Pons (tissue), 1 donor: Measurements from ENCODE around the gene INPP5B.

Source experiments
- DNase-seq: peaks from one replicate; pipeline ENCODE4 v3.0.0-alpha.2; 2016; ENCODE audit warnings: low spot score

INPP5B gene

GRCh38 chr1:37831809-37832208 lies 115.0 kb downstream of the INPP5B start:
- DNase-seq = no peak

DNA sequence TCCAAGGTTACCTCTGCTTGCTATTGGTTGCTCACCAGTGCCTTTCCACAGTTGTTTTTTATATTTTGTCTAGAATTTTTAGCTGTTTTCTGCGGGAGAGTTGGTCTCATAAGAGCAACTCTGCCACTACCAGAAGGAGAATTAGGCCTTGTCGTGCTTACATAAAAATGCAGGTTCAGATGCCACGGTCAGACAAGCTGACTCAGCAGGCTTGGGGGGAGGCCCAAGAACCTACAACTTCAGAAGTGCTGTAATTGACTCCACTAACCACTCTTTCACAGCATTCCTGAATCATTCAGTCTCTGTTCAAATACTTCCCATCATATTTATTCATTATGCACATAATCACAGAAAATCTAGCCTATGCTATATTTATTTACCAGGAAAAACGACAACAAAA lies 115.7 kb downstream of the INPP5B start:
- DNase-seq = no peak

DNA sequence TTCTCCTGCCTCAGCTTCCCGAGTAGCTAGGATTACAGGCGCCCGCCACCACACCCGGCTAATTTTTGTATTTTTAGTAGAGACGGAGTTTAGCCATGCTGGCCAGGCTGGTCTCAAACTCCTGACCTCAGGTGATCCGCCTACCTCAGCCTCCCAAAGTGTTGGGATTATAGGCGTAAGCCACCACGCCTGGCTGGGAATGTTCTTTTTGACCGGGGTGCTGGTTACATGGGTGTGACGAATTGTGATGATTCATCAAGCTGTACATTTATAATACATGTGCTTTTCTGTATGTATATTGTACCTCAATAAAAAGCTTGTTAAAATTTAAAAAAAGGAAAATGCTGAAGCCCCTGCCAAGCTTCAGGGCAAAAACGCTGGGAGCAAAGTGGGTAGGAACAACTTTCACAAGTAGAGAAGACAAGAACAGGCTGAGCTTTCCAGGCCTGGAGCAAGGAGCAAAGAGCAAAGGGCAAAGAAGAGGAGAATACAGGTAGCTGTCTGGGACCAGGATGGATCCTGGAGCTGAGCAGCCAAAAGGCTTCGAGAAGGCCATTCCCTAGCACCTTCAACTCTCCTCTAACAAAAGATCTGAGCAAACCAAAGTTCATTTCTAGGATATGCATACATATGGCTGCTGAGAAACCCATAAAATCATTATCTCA lies 118.3 kb downstream of the INPP5B start:
- no peak for DNase-seq

DNA sequence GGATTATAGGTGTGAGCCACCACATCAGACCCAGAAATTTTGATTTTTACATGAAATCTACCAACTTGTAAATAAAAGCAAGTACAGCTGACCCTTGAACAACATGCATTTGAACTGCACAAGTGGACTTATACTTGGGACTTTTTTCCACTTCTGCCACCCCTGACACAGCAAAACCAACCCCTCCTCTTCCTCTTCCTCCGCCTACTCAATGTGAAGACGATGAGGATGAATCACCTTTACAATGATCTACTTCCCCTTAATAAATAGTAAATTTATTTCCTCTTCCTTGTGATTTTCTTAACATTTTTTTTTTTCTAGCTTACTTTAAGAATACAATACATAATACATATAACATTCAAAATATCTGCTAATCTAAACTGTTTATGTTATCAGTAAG lies 121.3 kb downstream of the INPP5B start:
- DNase-seq = no peak

- no peak for DNase-seq
These were observed 122.9 kb downstream of the INPP5B start for GRCh38 chr1:37824001-37824400.

GRCh38 chr1:37822906-37823815 lies 123.7 kb downstream of the INPP5B start:
- no peak for DNase-seq

DNA sequence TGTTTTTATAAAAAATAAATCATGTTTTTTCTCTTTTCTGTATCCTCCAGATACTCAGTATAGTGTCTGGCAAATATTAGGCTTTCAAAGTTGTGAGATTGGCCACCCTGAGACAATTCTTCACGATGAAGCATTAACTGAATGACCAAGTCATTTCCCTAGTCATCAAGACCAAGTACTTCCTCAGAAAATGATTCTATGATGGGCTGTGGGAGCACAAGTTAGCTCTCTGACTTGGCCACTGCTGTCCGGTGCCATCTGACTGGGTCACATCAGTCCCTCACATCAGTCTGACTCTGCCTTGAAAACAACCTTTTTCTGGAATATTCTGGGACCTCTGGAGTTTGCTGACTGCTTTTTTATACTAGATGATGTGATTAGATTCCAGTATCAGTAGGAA lies 125.4 kb downstream of the INPP5B start:
- no peak for DNase-seq

- peak; percentile 91 for DNase-seq
These were observed 129.4 kb downstream of the INPP5B start for GRCh38 chr1:37817481-37817880.

GRCh38 chr1:37814252-37814651 lies 132.6 kb downstream of the INPP5B start:
- peak; percentile 76 for DNase-seq

- no peak for DNase-seq
These were observed 133.2 kb downstream of the INPP5B start for GRCh38 chr1:37813529-37814145.

DNA sequence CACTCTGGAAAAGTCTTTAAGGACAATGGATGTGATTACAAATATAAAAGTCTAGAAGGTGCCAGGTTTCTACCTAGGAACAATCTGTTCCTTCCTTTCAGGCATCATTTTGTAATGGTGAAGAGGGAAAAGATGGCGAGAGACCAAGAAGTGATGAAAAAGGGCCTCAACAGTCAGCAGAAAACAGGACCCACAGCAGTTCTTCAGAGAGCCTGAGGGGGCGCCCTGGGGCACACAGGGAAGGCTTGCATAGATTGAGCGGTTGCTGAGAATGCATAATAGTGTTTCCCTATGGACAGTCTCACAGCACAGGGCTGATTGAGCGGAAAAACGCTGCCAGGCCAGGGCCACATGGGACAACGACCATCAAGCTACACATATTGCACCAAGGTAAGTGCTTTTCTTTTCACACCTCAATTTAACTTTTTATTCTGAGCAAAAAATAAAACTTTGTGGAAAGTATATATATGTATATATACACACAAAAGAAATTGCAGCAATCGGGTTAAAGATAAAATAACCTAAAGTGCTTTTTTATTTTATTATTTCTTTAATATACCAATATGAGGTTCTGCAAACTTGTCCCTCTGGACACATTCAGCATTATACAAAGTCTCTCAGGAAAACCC lies 135.7 kb downstream of the INPP5B start:
- DNase-seq = peak; percentile 90
